GM19238 (cell line): Measurements from ENCODE around the gene SENP7.
"Not testable (repeated sequence)": the region's sequence is repeated elsewhere in the genome, so short reads cannot be mapped to it uniquely, and the experiment has no call there.

Experiments
- DNase-seq: peaks from one replicate; pipeline ENCODE4 v3.0.0; 2011; ENCODE audit warnings: low spot score; ENCODE audit not compliant: insufficient read length

Gene SENP7

DNA sequence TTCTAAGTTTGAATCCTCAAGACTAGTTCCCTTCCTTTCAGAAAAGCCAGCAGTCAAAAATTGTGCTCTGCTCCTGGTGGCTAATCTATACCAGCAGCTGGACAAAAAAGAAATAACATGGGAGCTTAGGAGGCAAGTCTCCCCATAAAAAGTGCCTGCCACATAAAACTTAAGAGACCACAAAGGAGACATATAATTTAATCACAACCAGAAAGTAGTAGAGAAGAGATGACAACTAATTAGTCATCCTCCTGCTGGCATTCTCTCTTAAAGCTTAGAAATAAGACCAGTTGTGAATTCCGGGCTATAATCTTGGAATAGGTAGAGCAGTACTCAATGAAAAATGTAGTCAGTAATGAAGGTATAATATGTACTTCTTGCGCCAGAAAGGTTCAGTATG, 172.4 kb downstream of the SENP7 start:
- DNase-seq, result no peak

DNA sequence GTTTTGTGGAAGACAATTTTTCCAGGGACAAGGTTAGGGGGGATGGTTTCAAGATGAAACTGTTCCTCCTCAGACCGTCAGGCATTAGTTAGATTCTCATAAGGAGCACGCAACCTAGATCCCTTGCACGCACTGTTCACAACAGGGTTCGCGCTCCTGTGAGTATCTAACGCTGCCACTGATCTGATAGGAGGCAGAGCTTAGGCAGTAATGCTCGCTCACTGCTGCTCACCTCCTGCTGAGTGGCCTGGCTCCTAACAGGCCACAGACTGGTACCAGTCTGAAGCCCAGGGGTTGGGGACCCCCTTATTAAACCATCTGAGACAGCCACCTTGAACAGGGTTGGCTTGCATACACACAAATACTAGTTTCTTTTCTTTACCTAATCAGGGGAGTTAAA, 179.1 kb downstream of the SENP7 start:
- no peak for DNase-seq

DNA sequence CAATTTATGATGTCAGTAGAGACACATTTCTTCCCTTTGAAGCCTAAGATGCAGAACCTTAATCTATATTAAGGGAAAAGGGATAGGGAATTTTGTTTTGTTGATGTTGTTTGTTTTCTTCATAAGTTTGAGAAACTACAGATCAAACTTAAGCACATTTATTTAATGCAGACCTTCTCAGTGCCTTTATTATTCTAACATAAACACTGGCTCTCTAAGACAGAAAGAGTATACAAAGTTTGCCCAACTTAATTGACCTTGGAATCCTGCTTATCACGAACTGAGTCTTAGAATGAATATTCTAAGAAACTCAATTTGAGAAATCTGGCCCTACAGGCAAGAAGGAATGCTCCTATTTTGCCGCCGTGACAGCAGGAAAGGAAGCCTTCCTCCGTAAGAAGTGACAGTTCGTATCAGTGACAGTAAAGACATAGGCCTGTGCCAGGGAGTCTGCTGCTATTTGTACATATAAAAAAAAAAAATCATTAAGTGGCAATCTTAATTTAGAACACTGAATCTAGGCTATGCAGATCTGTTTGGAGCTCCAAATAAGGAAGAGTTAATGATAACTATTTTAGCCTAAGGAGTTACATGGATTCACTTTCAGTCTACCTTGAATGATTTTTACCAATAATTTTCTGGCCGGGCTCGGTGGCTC, 183.9 kb downstream of the SENP7 start:
- no peak for DNase-seq

DNA sequence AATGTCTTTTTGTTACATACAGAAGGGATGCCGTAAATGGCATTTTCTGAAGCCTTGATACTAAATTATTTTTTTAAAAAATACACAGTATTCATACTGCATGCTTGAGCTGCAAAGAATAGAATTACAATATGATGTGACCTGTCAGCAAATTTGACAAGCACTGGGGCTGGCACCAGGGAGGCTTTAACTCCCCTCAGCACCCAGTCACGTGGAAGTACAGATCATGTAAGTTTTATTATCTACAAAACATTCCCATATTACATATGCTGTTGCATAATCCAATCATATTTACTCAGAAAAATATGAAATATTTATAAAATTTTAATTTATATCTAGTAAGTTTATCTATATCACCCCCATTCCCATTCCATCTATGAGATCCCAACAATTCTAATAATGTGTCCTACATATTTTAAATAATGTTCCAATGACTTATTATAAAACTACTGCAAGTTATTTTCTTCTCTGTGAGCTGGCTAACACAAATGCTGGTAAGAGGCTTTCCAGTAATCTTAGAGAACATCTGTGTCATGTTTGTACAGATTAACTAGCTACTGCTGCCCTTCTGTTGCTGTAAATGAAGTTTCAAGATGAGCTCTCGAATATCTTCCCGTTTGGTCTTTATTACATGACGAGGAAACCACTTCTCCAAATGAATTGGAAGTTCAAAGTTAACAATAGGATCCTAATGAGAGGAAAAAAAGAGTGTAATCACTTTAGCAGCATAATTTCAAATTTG, 187.4 kb downstream of the SENP7 start:
- no peak for DNase-seq

DNA sequence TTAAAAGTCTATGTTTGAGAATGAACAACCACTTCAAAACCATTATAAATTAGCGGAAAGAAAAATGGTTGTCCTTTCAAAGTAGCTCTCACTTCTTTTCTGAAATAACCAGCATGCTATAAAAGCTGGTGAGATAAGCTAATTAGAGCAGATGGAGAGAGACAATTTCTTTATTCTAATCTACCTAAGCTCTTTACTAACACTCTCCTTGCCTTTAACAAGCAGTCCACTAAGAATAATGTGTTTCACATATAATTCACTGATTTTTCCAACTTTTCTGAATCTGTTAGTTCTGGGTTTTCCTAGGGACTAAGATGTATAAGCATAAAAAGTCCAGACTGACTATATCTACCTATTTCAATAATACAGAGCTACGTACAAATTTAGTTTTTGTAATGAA, 192.5 kb downstream of the SENP7 start, which contains the start of gene IMPG2:
Gene IMPG2, minus strand, starts transcription at position 101 of the 400 bp plus-strand sequence. CDS start 203 bp downstream, outside the sequence.
- DNase-seq, result no peak

DNA sequence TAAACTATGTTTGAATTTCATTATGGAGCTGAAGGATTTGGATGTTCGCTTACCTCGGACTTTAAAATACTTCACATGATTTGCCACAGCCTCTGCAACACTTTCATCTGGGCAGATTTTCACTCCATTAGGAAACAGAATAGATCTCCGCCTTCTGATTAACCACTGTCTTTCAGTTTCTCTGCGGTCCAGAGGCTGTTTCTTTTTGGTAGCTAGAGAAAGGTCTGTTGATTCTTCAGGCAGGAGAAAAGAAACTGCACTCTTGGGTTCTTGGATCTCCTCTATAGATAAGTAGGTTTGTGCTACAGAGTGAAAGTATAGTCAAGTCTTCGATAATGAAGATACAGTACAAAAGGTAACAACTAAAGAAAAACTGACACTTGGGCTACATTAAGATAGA, 193.5 kb downstream of the SENP7 start:
- DNase-seq, result no peak

DNA sequence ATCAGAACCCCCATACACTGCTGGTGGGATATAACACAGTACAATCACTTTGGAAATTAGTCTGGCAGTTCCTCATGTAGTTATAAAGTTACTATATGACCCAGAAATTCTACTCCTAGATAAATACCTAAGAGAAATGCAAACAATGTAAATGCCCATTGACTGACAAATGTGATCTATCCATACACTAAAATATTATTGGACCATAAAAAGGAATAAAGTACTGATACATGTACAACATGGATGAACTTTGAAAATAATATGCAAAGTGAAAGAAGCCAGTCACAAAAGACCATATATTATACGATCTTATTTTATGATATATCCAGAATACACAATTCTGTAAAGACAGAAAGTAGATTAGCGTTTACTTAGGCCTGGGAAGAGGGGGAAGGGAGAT, 200.5 kb downstream of the SENP7 start:
- DNase-seq, result no peak

DNA sequence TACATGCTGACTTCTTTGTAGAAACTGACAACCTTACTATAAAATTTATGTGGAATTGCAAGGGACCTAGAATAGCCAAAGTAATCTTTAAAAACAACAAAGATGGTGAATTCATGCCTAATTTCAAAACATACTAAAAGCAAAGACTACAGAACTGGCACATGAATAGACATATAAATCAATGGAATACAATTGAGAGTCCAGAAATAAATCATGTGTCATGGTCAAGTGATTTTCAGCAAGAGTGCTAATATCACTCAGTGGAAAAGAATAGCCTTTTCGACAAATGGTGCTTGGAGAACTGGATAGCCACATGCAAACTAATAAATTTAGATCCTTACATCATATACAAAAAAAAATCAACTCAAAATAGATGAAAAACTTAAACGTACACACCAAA, 201.3 kb downstream of the SENP7 start:
- no peak for DNase-seq

DNA sequence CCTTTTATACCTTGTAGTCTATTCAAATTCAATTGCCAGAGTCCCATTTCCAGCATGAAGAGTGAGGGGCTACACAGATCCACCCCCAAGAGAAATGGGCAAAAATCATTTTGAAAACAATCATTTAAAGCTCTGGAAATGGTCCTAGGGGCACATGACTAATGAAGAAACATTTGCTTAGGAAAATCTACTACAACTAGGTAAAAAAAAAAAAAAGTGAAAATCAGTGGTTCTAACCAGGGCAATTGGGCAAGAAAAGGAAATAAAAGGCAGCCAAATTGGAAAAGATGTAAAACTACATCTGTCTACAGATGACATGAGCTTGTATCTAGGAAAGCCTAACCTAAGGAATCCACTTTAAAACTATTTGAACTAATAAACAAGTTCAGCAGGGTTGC, 202.0 kb downstream of the SENP7 start:
- DNase-seq, result no peak

DNA sequence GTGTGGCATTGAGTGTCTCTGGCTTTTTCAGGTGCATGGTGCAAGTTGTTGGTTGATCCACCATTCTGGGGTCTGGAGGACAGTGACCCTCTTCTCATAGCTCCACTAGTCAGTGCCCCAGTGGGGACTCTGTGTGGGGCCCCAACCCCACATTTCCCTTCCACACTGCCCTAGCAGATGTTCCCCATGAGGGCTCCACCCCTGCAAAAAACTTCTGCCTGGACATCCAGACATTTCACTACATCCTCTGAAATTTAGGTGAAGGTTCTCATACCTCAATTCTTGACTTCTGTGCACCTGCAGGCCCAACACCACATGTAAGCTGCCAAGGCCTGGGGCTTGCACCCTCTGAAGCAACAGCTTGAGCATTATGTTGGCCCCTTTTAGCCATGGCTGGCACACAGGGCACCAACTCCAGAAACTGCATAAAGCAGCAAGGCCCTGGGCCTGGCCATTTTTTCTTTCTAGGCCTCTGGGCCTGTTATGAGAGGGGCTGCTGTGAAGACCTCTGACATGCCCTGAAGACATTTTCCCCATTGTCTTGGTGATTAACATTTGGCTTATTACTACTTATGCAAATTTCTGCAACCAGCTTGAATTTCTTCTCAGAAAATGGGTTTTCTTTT, 204.8 kb downstream of the SENP7 start:
- DNase-seq, result not testable (repeated sequence)

DNA sequence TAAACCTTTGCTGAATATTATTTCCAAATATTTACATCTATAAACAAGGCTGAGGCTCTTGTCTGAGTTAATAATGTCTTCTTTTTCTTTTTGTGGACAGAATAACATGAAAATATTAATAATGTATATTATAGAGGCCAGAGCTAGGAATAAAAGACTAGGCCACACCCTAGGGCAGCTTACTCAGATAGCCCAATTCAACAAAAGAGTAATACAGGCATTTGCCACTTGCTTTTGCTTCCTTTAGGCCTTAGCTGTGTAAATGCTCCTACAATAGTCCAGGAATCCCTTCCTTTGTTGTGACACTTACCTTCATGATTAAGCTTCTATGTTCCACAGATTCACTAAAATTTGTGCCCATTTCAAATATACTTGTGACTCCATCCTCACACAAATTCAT, 209.2 kb downstream of the SENP7 start:
- no peak for DNase-seq

DNA sequence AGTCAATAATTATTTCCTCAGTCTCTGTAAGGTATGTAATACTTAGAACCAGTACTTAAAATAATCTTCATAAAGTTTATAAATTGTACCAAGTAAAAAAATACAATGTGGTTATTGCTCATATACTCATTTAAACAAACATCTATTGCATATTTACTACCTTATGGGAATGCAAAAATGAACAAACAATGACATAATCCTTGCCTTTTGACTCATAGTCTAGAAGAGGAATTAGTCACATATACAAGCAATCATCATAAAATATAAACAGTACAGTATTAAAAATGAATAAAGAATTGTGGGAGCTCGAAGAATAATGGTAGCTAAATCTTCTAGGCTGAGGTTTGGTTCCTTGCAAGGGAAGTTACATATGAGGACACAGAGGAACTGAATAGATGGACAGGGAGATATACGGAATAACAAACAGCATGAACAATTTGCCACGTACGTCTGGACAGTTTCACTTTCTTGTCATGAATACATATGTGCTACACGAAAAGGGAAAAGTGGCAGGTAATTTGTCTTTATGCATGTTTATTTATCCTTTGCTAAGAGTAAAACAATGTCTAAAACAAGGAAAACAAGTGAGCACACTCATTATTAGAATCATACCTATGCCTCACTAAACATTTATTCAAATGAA, 209.8 kb downstream of the SENP7 start:
- DNase-seq, result no peak

DNA sequence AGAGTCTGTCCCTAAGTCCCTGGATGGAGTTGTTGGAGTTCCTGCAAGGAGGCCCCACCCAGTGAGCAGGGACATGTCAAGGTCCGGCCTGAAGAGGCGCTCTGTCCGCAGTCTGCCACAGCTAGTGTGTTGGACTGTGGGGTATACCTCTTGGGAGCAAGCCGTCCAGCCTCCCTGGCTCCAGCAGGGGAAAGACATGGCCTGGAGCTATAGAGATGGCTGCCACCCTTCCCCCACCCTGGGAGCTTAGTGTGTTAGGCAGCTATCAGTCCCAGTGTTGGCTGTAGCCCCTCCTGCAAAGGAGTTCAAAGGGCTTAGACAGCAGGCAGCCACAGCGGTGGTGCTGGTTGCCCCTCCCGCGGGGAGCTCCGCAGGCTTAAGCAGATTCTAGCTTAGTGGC, 212.9 kb downstream of the SENP7 start:
- DNase-seq, result no peak

DNA sequence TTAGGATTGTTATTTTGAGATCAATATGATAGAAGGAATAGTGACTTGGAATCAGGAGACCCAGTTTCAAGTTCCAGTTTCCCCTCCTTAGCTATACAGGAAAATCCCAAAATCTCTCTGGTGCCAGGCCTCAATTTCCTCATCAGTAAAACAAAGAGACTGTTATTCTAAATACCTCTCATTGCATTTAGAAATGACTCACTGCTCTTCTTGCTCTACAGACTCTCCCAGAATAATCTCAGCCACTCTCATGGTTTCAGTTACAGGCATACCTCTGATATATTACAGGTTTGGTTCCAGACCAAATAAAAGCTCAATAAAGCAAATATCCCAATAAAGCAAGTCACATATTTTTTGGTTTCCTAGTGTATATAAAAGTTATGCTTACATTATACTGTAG, 221.0 kb downstream of the SENP7 start:
- no peak for DNase-seq

DNA sequence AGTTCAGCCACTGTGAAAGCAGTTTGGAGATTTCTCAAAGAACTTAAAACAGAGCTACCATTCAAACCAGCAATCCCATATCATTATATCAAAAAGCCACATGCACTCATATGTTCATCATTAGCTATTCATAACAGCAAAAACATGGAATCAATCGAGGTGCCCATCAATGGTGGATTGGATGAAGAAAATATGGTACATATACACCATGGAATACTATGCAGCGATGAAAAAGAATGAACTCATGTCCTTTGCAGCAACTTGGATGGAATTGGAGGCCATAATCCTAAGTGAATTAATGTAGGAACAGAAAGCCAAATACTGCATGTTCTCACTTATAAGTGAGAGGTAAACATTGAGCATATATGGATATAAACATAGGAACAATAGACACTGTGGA, 224.7 kb downstream of the SENP7 start:
- DNase-seq, result no peak

DNA sequence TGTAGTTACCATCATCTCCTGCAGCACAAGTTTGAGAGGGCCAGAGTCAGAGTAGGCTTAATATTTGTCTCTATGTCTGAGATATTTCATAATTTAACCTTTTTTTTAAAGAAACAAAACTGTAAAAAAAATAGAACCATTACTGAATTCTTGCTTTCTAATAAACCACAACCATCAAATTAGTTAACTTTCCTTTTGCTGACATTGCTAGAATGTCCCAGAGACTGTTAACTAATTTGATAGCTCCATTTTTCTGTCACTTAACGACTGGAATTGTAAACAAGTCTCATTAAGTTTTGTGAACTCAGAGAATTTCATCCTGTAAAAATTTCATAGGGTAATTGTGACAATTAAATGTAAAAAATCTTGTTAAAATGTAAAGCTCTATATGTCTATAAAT, 228.3 kb downstream of the SENP7 start:
- DNase-seq, result no peak

DNA sequence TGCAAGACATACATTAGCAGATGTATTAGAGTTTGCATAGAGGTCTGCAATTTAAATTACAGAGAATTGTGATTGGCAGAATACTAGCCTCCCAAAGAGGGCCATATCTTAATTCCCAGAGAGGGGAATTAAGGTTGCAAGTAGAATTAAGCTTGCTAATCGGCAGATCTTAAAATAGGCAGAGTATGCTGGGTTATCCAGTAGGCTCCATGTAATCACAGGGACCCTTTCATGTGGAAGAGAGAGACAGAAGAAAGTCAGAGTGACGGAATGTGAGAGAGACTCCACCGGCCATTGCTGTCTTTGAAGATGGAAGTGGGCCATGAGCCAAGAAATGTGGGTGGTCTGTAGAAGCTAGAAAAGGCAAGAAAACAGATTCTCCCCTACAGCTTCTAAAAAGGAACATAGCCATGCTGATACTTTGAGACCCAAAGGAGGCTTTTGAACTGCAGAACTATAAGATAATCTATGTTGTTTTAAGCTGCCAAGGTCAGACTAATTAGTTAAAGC, 231.4 kb downstream of the SENP7 start:
- DNase-seq, result no peak

DNA sequence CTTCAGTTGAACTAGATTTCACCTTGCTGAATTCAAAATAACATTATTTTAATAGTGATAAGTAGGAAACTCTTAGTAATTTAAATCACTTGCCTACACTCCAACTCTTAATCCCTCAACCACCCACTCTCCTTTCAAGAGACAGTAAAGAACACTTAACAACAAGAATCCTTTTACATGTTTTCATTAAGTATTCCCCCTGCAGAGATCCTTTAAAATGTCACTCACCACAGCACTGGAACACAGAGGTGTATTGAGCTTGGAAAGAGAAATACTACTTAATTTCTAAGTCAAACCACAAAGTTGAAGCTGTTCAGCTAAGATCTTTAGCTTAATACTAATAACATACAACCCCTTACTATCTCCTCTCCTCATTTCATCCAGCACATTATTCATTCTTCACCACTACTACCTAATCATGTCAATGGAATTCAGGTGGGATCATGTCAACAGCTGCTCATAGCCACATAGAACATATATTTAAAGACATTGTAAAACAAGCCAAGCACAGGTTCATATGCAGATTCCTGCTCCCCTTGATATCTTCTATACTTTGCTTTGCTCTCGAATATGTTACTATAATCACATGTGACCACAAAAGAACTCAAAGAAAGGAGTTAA, 233.1 kb downstream of the SENP7 start:
- no peak for DNase-seq

DNA sequence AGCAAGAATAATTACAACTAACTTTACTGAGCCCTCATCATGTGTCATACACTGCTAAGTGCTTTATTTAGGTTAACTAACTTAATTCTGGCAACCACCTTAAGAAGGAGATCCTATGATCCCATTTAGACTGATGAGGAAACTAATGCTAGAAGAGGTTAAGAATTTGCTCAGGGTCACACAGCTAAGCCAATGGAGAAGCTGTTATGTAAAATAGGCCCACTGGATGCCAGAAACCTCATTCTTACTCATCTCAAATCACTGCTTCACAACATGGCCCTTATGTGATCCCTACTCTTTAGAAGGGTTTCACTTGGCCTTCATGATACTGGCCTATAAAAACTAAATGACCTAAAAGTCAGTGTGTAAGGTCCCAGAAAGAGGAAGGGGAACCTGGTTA, 233.8 kb downstream of the SENP7 start:
- DNase-seq, result no peak

DNA sequence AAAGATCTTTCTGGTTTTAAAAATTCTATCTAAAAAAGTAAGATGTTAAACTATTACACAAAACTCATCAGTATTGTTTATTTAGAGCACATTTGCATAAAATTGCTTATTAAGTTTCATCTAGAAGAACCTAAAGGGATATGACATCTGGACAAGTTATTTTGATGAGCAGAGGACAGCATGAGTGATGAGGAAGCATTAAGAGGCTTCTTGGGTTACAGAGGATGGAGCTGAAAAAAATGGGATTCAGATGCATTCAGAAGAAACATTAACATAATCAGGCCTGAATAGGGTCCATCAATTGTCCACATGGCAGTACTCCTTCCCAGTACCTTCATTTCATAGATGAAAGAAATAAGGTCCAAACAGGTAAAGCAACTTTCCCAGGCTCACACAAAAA, 234.3 kb downstream of the SENP7 start:
- no peak for DNase-seq
